ENCODE measurements around the gene GABPB1.

GABPB1 gene

DNA sequence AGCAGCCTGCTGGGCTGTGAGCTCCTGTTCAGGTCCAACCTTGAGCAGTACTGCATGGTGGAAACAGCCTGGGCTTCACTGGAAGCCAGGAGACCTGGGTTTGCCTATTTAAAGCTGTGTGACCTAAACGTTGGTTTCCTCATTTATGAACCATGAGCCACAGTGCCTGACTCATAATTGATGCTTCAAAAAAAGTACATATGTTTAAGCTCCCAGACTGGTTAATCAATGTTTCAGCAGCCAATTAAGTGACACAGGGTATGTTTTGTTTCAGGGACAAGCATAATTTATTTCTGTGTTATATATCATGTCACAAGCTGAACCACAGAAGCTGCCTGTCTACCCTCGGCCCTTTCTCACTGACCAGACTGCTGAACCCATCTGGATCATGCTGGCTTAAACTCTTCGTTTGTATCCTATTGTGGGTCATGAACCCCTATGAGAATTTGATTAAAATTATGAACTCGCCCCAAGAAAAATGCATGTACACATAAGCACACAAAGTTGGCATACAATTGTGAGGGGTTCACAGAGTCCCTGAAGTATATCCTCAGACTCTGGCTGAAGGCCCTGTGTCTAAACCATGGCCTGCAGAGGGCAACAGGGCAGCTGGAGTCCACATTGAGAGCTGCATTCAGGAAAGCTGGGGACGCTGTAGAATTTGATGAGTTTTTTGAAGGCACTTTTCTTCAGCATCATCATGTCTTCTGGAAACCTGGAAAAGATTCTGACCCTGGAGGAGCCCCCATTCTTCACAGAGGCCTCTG, 113.1 kb downstream of the GABPB1 start:
- DNase-seq (ENCODE audit: low read depth in 3 of 3) = no peak

DNA sequence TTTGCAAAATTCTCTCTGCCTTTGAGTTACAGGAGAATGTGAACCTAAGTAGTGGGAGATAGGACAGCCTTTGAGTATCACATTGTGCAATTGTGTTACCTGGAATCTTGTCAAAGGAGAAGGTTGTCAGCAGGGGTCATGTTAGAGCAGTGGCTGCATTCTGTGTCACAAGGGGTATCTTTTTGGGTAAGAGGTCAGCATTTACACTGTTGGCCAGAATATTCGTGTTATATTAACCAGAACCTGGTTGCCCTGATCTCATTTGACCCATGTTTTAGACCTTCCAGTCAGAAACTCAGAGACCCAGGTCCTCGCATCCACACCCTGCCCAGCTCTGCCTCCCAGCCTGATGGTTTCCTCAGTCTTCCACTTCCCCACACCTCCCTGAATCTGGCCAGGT, 116.7 kb downstream of the GABPB1 start:
- DNase-seq (ENCODE audit: low read depth in 3 of 3) = no peak

DNA sequence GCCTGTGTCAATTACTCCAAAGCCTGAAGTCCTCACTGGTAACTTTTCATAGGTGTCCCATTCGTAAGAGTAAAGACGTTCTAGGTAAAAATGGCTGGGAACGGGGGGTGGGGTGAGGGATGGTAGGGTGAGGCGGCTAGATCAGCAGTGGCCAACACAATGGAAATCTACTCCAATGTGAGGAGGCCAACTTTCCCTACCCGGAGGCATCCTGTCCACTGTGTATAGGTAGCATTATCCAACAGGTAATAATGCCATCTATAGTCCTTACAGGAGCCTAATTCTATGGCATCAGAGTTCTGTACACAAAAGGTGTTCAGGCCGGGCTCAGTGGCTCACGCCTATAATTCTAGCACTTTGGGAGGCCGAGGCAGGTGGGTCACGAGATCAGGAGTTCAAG, 118.6 kb downstream of the GABPB1 start:
- no peak for DNase-seq (ENCODE audit: low read depth in 3 of 3)

DNA sequence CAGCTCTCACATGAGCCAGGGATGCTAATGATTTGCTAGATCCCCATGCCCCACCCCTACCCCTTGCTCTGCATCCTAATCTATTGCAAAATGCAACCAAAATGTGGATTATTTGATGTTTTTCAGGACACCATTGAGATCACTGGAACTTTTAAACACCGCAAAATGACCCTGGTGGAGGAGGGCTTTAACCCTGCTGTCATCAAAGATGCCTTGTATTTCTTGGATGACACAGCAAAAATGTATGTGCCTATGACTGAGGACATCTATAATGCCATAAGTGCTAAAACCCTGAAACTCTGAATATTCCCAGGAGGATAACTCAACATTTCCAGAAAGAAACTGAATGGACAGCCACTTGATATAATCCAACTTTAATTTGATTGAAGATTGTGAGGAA, 119.2 kb downstream of the GABPB1 start:
- no peak for DNase-seq (ENCODE audit: low read depth in 3 of 3)

DNA sequence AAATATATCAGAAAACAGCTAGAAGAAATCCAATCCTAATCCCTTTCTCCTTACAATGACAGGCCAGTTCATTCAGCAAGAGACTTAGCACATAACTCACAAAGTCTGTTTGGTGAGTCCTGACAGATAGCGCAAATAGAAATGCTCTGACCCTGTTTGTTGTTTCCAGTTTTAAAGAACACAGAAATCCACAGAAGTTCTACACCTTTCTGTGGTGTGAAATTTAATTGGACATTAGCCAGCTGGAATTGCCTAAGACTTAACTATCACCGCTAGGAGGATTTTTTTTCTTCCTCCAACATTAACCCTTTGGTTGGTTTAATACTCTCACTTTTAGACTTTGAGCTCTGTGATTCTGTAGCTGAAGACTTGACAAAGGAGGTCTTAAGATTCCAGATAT, 120.2 kb downstream of the GABPB1 start:
- DNase-seq (ENCODE audit: low read depth in 3 of 3) = no peak

DNA sequence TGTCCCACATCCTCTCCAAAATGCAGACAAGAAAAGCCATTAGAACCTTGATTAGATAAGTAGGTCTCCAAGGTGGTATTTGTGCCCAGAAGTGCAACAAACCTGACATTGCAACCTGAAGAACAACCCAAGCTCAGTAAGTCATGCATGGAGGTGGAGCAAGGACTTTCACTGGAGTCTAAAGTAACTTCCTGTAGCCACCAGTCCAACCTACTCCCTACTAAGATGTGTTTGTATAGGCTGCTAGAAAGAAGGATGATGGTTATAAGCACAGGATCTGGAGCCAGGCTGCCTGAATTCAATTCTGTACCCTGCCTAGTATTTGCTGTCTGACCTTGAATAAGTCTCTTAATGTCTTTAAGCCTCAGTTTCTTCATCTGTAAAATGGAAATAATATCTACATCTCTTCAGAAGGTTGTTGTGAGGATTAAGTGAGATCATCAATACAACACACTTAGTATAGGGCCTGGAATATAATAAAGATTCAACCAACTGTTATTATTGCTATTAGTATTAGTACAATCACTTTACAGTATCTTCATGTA, 121.7 kb downstream of the GABPB1 start:
- DNase-seq (ENCODE audit: low read depth in 3 of 3) = no peak

DNA sequence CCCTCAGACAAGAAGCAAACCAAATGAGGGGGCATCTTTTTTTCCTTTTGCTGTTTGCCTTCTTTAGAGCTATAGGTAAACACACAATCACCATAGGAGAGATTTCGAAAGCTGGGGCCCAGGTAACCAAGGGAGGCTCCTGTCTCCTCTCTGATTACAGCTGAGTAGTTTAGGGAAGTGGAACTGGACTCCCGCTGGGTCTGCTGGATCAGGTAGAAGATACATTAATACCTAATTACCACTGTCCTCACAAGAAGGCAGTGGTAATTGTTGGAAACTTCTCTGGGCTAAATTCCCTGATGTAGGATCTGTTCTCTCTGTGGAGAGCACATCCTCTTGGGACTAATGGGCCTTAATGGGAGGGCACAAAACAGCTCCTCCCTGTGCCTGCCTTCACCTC, 122.2 kb downstream of the GABPB1 start:
- no peak for DNase-seq (ENCODE audit: low read depth in 3 of 3)

DNA sequence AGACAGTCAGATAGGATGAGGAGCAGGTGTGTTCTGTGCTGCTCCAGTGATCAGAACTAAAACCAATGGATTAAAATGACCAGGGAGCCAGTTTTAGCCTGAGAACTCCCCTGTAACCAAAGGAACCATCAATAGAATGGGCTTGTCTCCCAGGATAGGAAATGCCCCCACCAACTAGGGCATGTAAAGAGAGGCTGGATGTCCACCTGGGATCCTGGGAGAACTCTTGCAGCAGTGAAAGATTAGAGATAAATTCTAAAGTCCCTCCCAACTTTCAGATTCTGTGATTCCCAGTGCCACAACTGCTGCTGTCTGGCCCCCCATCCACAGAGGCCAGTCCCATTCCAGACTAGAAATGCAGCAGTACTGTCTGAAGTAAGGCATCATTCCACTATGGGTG, 123.2 kb downstream of the GABPB1 start:
- no peak for DNase-seq (ENCODE audit: low read depth in 3 of 3)

DNA sequence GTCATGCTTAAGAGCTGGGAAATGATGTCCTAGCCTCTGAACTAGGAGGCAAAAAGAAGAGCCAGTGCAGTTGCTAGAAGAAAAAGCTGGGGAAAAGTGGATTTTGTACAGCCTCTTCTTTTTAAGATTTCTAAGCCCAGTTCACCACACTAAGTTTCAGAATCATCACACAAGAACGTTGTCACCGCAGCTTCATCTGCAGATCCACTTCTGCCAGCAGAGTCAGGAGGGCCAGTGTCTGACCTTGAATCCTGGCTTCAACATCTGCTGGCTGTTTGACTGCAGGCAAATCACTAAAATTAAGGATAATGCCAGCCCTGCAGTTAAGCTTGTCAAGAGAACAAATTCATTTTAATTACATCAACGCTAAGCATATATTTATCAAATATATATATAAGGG, 125.7 kb downstream of the GABPB1 start:
- DNase-seq (ENCODE audit: low read depth in 3 of 3) = no peak

DNA sequence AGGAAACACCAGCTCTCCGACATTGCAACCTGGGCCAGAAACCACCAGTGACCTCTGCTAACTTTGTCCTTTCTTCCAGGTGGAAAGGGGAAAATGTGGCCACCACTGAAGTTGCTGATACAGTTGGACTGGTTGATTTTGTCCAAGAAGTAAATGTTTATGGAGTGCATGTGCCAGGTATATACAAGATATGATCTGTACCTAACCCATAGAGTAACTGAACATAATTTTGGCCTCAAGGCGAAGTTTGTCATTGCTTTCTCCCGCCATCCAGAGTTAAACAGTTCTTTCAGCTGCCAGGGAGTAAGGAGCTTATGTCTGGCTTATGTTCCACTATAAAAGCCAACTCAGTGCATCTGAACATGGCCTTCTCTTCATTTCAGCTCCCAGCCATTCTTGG, 126.1 kb downstream of the GABPB1 start:
- no peak for DNase-seq (ENCODE audit: low read depth in 3 of 3)

DNA sequence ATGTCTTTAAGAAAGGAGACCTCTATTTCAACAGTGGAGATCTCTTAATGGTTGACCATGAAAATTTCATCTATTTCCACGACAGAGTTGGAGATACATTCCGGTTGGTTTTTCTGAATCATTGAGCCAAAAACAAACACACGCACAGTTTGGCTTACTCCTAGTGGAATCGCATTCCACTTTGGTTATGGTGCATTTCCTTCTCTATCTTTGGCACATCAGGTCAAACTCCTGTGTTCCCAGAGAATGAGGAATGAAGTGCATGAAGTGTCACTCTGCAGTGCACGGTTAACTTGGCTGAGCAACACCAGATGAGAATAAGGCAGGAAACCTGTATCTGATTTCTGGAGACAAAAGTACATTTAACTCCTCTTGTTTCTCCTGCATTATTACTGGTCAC, 127.9 kb downstream of the GABPB1 start:
- DNase-seq (ENCODE audit: low read depth in 3 of 3) = no peak

DNA sequence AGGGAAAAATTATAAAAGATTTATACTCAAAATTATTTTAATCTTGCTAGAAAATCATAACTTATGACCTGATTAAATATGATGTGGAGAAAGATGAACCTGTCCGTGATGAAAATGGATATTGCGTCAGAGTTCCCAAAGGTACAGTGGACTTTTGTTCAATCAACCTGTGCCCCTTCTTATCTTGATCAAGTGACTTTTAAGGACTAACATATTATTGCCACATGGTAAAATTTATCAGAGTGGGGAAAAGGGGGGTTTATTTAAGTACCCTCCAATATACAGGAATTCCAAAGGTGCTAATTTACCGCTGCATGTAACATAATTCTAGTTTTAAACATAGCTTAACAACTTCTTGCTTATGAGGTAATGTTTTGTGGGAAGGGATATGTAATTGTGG, 129.1 kb downstream of the GABPB1 start:
- DNase-seq (ENCODE audit: low read depth in 3 of 3) = no peak
